NCI-H1105 (cell line): ENCODE results near the gene TP53I3.
"Not testable (repeated sequence)": the region's sequence is repeated elsewhere in the genome, so short reads cannot be mapped to it uniquely, and the experiment has no call there.

ENCODE experiments used
- DNase-seq: peaks from one replicate; lab custom pipeline; 2025; lab: John Stamatoyannopoulos, UW

The TP53I3 gene

GRCh38 chr2:24095171-24095677 is 10.6 kb upstream of the TP53I3 start:
- DNase-seq = not testable (repeated sequence)

GRCh38 chr2:24093270-24093669 is 8.6 kb upstream of the TP53I3 start:
- not testable (repeated sequence) for DNase-seq

DNA sequence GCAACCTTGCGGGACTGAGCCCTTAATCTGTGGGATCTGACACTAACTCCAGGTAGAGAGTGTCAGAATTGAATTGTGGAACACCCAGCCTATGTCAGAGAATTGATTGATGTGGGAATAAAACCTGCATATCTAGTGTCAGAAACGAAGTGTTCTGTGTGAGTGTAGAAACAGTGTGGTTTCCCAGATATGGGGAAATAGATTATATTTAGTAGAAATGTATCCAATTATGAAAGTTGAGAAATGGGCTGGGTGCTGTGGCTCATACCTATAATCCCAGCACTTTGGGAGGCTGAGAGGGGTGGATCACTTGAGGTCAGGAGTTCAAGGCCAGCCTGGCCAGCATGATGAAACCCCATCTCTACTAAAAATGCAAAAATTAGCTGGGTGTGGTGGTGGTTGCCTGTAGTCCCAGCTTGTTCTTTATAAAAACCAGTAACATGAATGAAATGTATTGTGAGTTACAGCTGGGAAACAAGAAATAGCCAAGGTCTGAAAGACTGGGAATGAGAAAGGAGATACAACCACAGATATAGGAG is 4.3 kb upstream of the TP53I3 start:
- no peak for DNase-seq

DNA sequence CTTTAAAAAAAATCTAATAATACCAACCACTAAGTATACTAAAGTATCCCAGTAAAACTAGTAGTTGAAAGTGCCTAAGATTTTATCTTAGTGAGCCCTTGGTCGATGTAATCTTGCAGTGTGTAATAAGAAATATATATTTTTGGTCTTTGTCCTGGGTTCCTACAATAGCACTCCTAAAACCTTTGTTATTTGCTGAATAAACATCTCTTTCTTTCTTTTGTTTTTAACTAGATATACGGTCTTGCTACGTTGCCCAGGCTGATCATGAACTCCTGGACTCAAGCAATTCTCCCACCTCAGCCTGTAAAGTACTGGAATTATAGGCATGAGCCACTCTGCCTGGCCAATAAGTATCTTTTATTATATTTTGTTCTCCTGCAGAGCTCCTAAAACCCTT is 2.4 kb upstream of the TP53I3 start:
- DNase-seq = no peak

DNA sequence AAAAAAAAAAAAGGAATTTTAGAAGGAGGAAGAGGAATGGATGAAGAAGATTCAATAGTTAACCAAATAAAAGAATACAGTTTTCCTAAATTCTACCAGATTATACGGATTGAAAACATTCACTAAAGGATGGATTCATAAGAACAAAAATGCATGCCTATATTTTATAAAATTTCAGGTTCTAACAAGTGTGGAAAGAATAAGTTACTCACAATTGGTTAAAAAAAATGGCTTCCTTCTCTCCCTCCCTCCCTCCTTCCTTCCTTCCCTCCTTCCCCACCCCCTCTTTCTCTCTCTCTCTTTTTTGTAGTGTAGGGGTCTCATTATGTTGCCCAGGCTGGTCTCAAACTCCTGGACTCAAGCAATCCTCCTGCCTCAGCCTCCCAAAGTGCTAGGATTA is 1.6 kb upstream of the TP53I3 start:
- no peak for DNase-seq

DNA sequence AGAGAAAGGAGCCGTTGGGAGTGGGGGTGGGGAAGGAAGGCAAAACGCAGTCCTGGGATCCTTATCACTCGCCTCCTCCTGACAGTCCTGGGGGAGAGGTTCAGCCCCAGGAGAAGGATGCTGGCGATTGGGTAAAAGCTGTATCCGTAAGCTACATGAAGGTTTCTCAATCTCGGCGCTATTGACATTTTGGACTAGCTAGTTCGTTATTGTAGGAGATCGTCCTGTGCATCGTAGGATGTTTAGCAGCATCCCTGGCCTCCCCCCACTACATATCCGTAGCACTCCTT is 511 bp upstream of the TP53I3 start:
- no peak for DNase-seq

- DNase-seq = peak; percentile 78
These were observed 858 bp downstream of the TP53I3 start for GRCh38 chr2:24083567-24084385.

DNA sequence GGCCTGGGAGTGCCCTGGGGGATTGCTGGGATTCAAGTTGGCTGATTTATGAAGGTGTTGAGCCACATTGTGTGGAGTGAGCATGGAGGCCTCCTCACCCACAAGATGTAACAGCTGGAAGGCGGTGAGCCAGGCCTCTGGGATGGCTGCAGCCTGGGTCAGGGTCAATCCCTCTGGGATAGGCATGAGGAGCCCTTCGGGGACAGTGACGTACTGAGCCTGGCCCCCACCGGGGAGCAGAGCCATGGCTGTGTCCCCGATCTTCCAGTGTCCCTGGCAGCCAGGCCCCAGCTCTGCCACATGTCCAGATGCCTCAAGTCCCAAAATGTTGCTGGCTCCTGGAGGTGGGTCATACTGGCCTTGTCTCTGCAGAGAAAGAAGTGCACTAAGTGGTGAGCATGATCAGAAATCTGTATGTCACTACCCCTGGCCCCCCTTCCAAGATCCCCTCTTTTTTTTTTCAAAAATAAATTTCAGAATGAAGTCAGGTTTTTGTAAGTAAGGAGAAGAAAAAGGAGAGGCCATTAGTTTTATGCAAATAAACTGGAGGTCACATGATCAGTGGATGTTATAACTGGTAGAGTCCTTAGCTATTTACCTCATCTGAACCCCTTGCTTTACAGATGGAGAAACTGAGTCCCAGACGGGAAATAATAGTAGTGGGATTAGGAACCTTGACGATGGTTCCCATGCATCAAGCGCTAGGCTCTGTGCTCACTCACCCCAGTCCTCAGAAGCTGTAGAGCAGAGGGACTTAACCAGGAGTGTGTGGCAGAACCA is 1.7 kb downstream of the TP53I3 start:
- no peak for DNase-seq

GRCh38 chr2:24080701-24081100 is 3.9 kb downstream of the TP53I3 start:
- DNase-seq = no peak

DNA sequence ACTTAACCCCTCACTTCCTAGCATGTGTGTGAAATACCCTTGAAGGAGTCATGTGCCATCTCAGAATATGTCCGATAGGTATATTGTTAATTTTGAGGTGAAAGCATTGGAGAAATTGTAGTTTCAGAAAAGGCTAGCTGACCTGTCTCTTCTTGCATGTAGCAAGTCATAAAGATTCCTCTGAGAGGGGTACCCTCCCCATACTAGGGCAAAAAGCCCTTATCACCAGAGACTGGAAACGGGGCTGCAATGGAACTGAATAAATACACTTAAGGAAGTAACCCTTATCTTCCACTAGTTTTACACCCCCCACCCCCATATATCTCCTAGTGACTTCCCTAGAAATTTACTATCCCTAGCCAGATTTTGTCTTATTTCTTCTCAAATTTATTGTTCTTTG is 6.8 kb downstream of the TP53I3 start:
- no peak for DNase-seq

GRCh38 chr2:24077535-24077877 is 7.1 kb downstream of the TP53I3 start:
- no peak for DNase-seq

- no peak for DNase-seq
These were observed 7.6 kb downstream of the TP53I3 start for GRCh38 chr2:24076849-24077534.

GRCh38 chr2:24075915-24076848 is 8.5 kb downstream of the TP53I3 start, which contains the start of gene SF3B6:
Gene SF3B6, minus strand, starts transcription at chr2:24076326. Its CDS starts 97 bp downstream, at chr2:24076229.
- DNase-seq = peak; percentile 99

DNA sequence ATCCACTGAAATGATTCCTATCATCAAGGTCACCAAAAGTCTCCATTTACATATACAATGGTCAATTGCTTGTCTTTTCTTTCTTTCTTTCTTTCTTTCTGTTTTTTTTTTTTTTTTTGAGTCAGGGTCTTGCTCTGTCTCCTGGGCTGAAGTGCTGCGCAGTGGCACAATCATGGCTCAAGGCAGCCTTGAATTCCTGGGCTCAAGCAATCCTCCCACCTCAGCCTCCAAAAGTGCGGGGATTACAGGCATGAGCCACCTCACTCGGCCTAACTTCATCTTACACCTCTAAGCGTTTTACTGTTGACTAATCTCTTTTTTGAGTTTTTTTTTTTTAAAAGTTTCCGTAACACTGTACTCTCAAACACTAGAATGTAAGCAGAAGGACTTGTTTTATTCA is 9.4 kb downstream of the TP53I3 start:
- DNase-seq = no peak

DNA sequence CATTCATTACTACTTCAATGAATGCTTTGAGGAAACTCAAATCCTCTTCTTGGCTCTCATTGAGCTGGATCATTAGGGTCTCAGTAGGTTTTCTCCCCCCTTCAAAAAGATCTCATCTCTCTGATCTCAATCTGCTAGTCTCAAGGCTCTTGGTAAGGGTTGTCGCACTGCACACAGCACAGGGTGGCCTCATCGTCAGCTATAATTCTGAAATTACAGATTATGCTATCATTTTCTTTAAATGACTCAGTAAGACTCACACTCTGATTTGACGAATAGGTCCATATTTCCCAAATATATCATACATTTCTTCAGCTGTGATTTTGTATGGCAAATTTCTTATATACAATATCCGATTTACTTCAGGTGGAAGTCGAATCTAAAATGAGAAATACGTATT is 10.8 kb downstream of the TP53I3 start:
- no peak for DNase-seq

GRCh38 chr2:24072259-24072658 is 12.4 kb downstream of the TP53I3 start:
- no peak for DNase-seq

DNA sequence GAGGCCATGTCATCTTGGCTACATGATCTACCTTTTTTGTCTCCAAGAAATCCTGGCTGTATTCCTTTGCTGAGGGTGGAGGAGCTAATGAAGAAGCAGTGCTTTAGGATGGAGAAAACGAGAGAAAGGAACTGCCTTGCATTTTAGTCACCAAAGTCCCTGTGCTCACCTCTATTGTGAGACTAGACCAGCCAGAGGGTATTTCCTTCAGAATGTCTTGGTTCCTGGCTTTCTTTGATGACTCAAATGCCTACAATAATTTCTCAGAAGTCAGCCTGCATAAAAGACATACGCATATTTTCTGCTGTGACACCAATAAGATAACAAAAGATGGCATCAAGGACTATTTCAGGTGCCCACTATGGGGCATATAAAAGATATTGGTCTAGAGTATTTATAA is 19.3 kb downstream of the TP53I3 start:
- no peak for DNase-seq

DNA sequence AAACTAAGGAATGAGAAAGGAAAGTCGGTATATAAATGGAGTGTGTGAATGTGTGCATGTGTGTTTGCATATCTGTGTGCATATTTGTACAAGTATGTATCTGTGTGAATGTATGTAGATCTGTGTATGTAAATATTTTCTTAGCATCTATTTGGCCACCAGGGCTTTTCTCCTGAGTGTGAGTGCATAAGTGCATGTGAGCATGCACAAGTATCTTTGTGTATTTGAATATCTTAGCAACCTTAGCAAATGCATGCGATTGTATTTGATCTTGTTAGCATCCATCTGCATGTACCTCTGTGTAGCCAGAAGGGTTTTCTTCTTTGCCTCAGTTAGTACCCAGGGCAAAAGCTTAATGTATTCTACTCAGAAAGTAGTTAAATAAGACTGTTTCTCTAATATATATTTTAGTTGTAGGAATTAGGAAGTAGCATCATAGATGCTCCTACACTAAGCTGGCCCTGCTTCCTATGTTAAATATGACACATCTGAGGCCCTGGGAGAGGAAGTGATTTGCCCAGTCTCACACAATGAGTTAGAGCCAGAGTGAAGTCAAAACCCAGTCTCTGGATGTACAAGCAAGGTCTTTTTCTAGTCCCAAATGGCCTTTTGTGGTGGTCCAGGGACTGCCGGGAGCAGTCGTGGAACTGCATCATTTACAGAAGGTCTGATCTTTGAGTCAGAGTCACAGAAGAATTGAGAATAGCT is 25.9 kb downstream of the TP53I3 start:
- no peak for DNase-seq

DNA sequence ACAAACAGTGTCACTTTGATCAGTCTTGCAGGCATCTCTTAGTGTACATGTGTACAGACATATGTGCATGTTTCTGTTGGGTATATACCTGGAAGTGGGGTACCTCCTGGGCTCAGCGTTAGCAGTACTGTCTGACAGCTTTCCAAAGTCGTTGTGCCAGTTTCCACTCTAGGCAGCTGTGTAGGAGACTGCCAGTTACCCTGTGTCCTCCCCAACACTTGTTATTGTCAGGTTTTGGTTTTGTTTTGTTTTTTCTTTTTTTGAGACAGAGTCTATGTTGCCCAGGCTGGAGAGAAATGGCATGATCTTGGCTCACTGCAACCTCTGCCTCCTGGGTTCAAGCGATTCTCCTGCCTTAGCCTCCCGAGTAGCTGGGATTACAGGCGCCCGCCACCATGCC is 28.9 kb downstream of the TP53I3 start:
- no peak for DNase-seq

DNA sequence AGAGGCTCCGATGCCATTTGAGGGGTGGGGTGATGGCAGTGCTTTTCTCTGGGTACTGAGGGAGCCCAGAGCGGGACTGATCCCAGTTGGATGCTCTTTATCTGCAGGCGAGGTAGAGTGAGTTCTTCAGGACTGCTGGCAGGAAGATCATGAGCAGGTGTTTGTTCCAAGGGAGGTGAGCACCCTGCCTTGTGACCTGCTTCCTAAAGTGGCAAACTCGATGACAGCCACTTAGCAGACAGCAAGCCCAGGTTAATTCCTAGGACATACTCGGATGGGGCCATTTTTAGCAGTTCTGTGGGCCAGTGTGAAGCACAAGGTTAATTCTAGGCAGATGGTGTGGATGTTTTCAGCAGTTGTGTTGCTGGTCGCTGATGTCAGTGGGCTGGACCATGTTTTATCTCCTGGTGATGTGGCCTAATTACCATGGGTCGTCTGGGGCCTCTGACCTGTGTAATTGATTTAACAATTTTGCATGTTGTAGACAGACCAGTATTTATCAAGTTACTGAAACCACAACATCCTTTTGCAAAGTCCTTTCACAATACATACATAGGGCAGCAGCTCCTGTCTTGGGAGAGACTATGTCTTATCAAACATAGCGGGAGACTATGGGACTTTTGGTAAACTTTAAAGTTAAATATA is 30.1 kb downstream of the TP53I3 start:
- DNase-seq = no peak
